Measurements from ENCODE around the gene HDLBP.

HDLBP gene

GRCh38 chr2:241248897-241249296, 66.6 kb downstream of the HDLBP start:
- no peak for DNase-seq

DNA sequence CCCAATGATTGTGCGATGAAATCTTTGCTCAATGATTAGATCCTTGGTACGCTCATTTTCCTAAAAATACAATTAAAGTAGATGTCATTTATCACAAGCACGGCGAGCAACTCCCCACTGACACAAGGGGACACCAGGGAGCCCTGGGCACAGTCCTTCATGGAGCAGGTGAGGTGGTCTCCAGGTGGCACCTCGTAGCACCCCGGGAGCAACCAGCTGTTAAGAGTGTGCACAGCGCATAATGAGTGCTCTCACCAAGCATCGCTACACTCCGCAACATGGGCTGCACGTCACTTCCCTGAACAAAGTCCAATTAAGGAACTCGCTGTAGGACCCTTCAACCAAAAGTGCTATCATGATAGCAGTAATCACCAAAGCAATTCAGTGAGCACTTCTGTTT, 67.2 kb downstream of the HDLBP start:
- DNase-seq, result no peak

GRCh38 chr2:241244368-241244767, 71.1 kb downstream of the HDLBP start:
- DNase-seq, result no peak

DNA sequence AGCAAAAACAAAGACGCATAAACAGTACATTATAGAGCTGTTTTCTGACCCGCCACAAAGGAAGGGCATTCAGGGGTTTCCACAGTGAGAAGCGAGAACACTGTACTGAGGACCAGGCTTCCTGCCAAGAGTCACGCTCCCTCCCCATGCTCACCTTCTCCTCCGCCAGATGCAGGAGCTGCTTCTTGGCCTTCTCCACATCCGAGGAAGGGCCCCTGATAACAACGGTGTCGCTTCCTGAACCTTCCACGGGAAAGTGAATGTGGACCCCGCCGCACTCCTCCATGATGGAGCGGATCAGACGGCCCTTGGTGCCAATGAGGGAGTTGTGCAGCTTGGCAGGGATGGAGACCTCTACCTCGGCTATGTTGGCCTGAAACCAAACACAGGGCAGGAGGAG, 73.2 kb downstream of the HDLBP start:
- DNase-seq, result no peak

DNA sequence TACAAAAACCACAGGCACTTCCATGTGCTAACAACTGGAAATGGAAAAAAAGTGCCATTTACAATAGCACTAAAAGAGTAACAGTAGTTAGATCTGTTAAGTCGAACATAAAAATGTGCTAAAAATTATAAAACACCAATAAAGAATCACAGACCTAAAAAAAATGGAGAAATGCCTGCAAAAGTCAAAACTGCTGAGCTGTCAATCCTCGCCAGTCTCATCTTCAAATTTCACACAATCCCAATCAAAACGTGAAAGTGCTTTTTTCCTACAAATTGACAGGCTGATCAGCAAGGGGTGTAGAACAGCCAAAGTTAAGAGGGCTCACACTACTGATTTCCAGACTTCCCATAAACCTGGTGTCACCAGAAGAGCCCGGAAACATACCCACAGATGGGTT, 73.8 kb downstream of the HDLBP start:
- no peak for DNase-seq

DNA sequence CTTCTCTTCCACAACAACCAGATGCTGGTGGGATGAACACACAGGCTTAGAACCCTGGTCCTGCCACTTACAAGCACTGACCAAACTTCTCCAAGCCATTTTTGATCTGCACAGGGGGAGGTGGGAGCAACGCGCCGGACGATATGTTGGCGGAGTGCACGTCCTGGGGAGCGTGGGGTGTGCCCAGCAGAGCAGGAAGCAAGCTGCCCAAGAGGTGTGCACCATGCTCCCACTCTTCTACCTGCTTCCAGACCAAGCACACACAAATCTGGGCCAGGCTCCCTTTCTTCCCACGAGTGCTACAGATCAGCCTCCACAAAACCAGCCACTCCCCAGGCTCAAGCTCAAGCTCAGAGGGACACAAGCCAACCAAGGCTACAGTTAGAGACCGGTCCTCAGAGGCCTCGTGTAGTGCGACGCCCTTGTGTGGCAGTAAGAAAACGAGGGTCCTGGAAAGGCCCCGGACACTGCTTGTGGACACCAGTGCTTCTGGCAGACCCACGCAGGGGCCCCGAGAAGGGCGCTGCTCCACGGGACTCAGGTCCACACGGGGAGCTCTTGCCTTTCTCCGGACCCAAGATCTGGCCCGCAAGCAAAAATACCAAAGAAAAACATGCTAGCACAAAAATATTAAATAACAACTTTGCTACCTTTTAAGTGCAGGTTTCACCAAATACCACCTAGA, 75.0 kb downstream of the HDLBP start:
- DNase-seq, result no peak

- no peak for DNase-seq
These were observed 75.8 kb downstream of the HDLBP start for GRCh38 chr2:241239552-241240202.

DNA sequence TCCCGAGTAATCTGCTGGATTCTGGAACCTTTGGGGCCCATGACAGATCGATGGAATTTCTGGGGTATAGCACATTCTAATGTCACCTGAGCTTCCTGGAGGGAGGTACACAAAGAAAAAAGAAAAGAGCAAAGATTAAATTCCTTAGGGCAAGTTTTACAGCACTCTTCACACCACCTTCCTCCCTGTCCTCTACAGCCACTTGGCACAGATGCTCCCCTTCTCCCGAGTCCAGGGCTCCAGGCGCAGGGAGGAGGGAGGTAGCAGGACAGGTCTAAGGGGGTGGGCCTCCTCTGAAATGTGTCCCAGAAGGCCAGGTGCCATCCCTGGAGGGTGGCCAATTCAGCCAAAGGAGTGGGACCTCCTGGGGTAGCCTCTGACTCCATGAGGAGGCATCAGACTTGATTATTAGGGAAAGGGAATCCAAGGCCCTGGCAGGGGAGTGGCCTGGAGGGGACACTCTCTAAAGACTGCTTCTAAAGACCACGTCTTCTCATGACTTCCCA, 76.7 kb downstream of the HDLBP start:
- peak; percentile 9 for DNase-seq

GRCh38 chr2:241237949-241238371, 77.5 kb downstream of the HDLBP start:
- peak; percentile 78 for DNase-seq

DNA sequence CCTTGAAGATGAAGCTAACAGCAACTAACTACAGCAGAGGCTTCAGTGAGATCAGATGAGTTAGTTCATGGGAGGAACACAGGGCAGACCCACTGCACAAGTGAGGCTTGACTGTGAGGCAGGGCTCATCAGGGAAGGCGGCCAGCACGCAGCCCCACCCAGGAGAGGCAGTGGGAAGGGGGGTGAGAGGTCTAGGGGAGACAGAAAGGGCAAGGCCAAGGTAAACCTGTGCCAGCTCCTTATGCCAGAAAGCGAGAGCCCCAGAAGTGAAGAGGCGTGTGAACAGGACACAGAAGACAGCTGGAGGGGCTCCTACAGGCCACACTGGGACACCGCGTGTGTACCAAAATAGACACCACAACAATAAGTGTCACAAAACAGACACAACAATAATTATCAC, 78.4 kb downstream of the HDLBP start:
- DNase-seq, result no peak

DNA sequence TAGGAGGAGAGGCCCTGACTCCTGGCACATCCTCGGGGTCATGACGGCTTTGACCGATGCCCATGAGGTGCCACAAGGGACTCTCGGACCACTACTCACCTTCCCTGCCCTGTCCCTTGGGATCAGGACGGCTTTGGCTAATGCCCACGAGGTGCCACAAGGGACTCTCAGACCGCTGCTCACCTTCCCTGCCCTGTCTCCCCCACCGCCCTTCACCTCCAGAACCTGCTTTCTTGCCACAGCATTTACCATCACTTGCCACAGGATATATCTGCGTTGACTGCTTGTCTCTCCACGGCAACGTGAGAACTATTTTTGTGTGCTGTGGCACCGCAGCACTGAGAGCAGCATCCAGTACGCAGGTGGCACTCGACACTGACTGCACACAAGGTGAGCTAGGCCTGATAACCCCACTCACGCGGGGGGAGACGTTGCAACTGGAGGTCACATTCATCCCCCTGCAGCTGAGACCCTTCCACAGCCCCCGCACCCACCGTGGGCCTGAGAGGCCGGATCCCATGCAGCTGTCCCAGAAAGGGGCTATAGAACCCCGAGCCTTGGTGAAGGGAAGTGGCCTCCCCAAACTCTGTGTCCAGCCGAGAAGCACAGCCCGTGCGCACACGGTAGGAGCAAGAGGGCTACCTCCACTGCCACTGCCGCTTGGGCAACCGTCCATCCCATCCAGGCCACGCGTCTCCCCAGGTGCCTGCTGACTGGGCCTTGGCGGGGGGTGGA, 79.4 kb downstream of the HDLBP start:
- DNase-seq, result no peak

DNA sequence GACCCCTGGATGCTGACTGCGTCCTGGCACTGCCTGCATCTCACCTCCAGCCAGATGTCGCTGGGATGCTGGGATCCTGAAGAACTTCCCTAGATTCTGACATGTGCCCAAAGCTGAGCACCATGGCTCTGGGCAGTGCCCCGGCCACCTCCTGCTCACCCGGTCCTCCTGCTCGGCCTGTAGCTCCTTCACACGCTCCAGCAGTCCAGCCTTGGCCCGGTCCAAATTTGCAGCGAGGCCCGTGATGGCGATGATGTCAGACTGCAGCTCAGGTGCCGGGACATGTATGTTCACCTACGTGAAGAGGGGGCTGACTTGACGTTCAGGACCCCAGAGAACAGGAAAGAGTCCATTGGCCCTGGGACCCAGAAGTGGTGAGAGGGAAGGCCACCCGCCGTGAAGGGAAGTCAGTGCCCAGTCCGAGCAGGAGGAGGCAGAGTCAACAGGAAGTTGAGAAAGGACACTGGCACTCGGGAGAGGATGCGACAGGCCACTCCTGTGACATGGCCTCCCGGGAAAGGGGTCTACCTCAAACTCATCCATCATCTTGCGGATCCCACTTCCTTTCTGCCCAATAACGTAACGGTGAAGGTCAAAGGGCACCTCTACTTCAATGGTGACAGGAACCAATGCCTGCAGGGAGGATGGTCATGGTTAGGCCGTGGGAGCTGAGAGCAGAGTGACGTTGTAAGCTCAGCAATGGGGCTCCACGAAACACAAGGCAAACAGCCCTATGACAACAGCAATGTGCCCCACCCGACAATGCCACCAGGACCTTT, 80.3 kb downstream of the HDLBP start:
- DNase-seq, result no peak

GRCh38 chr2:241234066-241234790, 81.2 kb downstream of the HDLBP start:
- no peak for DNase-seq

DNA sequence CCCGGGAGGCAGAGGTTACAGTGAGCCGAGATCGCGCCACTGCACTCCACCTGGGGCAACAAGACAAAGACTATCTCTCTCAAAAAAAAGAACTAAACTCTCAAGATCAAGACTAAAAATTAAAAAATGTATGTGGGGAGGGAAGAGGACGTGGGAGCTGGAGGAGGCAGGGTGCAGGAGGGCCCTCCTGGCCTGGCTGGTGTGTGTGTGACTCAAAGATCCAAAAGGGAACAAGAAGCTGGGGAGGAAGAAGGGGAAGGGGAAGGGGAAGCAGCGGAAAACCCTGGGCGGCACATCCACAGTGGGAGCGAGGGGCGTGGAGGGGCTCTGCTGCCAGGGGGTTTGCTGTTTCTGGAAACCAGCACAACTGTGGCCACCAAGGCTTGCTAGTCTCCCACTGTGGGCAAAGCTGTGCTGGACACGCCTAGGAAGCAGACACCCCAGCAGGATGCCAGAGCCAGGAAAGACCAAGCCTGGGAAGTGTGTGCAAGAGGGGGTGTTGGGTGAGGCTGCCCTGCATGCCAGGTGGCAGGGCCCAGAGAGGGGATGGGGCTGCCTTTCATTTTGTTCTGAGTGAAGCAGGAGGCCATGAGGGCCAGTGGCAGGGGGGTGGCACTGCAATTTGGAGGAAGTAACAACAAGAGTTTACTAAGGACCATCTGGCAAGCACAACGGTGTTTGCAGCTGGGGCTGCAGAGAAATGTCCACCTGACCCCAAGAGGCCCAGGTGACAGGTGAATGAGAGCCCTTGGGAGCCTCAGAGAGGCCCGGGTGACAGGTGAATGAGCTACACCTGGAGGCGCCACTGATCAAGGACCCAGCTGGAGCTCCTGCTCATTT, 82.5 kb downstream of the HDLBP start:
- DNase-seq, result no peak

GRCh38 chr2:241230435-241230834, 85.0 kb downstream of the HDLBP start:
- no peak for DNase-seq

- no peak for DNase-seq
These were observed 85.7 kb downstream of the HDLBP start for GRCh38 chr2:241229563-241230401.

GRCh38 chr2:241228860-241229516, 86.5 kb downstream of the HDLBP start:
- DNase-seq, result no peak

DNA sequence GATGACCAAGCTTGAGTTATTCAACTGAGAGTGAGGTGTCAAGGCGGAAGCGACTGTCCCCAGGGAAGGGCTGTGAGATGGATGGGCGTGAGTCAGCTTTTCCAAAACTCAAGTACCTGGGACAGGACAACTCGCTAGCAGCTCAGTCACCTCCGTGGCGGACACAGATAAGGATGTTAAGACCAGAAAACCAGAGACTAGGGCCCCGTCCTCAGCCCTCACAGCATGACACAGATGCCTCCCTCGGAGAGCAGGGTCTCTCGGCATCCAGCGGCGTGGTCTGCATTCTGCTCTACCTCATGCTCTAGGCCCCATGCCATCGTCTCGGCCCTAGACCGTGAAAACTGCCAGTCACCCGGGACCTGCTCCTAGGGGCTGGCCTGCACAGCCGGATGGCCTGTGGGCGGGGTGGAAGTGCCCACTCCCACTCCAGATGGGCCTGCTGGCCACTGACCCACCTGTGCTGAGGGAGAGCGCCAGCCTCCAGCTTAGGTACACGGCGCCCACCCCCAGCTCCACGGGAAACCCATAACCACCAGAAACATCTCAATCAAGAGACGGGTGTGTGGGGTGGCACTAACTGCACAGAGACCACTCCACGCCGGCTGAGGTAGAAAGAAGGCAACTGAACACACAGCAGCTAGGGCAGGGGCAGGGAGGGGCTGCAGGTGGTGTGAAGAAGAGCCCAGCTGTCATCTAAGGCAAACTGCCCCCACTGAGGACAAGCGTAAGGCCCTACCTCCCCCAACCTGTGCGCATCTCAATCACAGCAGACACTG, 87.2 kb downstream of the HDLBP start:
- DNase-seq, result no peak

DNA sequence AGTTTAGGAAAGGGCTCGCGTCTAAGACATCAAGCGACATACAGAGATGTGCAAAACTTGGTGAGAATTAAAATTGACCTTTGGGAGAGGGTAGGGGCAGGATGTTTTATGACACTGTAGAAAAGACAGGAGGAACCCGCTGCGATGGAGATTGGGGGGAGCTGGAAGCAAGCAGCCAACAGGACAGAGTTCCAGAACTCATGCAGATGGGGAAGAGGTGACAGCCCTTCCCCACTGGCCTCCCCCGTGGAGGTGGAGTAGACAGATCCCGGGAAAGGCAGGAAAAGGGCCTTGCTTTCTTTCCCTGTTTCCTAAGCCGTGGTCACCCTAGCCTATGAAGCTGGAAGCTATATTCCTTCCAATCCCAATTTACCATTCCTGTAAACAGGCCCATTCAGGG, 87.9 kb downstream of the HDLBP start:
- DNase-seq, result no peak

Measured in NCI-H345 (cell line).